HepG2 (cell line): ENCODE measurements around the gene LAMA1. TPM values are rescaled to one million over a fixed set of nuclear protein-coding genes. Genes with fewer than 3 reads are reported as not detected.

ENCODE experiments used
- ATAC-seq: fragments of 200-7000 bp; cut with Tn5 transposase; 3 replicates; pipeline ENCODE4 v1.9.1; 2020; ENCODE audit warnings: mild to moderate bottlenecking, moderate library complexity
- BruUV-seq: library from RNA; stranded (reverse); fragments of 400-500 nt; replicated peaks from 2 replicates; lab custom pipeline; 2021; lab: Mats Ljungman, UMichigan
- CTCF ChIA-PET: fragments of 300-600 bp; formaldehyde crosslinking; extraction: SDS; loops from one replicate; lab custom pipeline; 2021; ENCODE audit warnings: low total read pairs, inconsistent platforms, low intra/inter-chr PET ratio; lab: Yijun Ruan, JAX
- POLR2A ChIA-PET: fragments of 350-600 bp; sonication (Branson Sonifier 250); formaldehyde crosslinking; loops from one replicate; lab custom pipeline; 2020; ENCODE audit warnings: antibody characterized with exemption, inconsistent platforms; lab: Yijun Ruan, JAX
- DNase-seq: peaks from one replicate; pipeline ENCODE4 v3.0.0-alpha.2; 2015; ENCODE audit warnings: low spot score
- FAIRE-seq: peaks from 3 replicates; lab custom pipeline; 2011; peaks lifted over from hg19 to GRCh38; lab: Jason Lieb, UNC
- H2AFZ ChIP-seq: one replicate; pipeline ENCODE4 v1.6.1; 2011; ENCODE audit warnings: low read length, inconsistent platforms
- H3K27ac ChIP-seq: fragments of 300-600 bp; 3 replicates; pipeline ENCODE4 v1.8.0; 2011; ENCODE audit warnings: mixed run types, mild to moderate bottlenecking, mixed read lengths, low read length, inconsistent platforms; ENCODE audit not compliant: insufficient read depth; ENCODE audit errors: extremely low read length
- H3K27me3 ChIP-seq, 2 experiments: fragments of 200-600 bp in 1 of 2; 2 replicates in 1 of 2; 3 replicates in 1 of 2; pipeline versions ENCODE4 v1.6.0 to v1.8.0; 2011; ENCODE audit warnings: low read length in 2 of 2, mild to moderate bottlenecking in 2 of 2, moderate library complexity in 2 of 2, inconsistent platforms in 1 of 2; ENCODE audit not compliant: insufficient read depth in 2 of 2, control insufficient read depth in 1 of 2
- H3K36me3 ChIP-seq, 2 experiments: fragments of 200-600 bp in 1 of 2; replicated peaks in 1 of 2; 2 replicates in 1 of 2; 3 replicates in 1 of 2; pipeline versions ENCODE4 v1.5.1 to v1.8.0; 2011; ENCODE audit warnings: low read length in 2 of 2, inconsistent platforms in 1 of 2; ENCODE audit not compliant: insufficient read depth in 2 of 2, control insufficient read depth in 1 of 2
- H3K4me1 ChIP-seq: 2 replicates; pipeline ENCODE4 v1.5.1; 2012; ENCODE audit warnings: low read length, inconsistent platforms; ENCODE audit not compliant: insufficient read depth
- H3K4me2 ChIP-seq: 2 replicates; pipeline ENCODE4 v1.6.0; 2011; ENCODE audit warnings: low read depth, low read length, inconsistent platforms
- H3K4me3 ChIP-seq, 3 experiments: fragments of 200-600 bp in 1 of 3; sonication (generic), shearing (Covaris generic) in 1 of 3; replicated peaks in 1 of 3; 2 replicates each; pipeline ENCODE4 v1.5.1; 2011 to 2016; ENCODE audit warnings: low read length in 3 of 3, inconsistent platforms in 2 of 3, low read depth in 2 of 3, mild to moderate bottlenecking in 2 of 3, control low read depth in 1 of 3, mixed read lengths in 1 of 3; ENCODE audit not compliant: insufficient read depth in 1 of 3
- H3K79me2 ChIP-seq: one replicate; pipeline ENCODE4 v1.6.1; 2011; ENCODE audit warnings: low read length, inconsistent platforms; ENCODE audit not compliant: insufficient read depth
- H3K9ac ChIP-seq: 2 replicates; pipeline ENCODE4 v1.6.0; 2011; ENCODE audit warnings: mild to moderate bottlenecking, low read depth, low read length, inconsistent platforms; ENCODE audit not compliant: insufficient read depth
- H3K9me3 ChIP-seq: 2 replicates; pipeline ENCODE4 v1.5.1; 2012; ENCODE audit warnings: mild to moderate bottlenecking, low read length
- H4K20me1 ChIP-seq: 2 replicates; pipeline ENCODE4 v1.6.0; 2011; ENCODE audit warnings: inconsistent platforms, mild to moderate bottlenecking, low read length, moderate library complexity; ENCODE audit not compliant: insufficient read depth
- AGO2 ChIP-seq: fragments of 200-400 bp; formaldehyde crosslinking; optimal IDR thresholded peaks from 2 replicates; pipeline ENCODE3; 2017; ENCODE audit warnings: mild to moderate bottlenecking, low read depth, low read length, moderate library complexity
- CERS6 ChIP-seq: sonication (generic); formaldehyde crosslinking; IDR thresholded peaks from 2 replicates; pipeline ENCODE4 v1.5.0; 2020; ENCODE audit warnings: missing genetic modification reagents
- EED ChIP-seq: sonication (generic); formaldehyde crosslinking; IDR thresholded peaks from 2 replicates; pipeline ENCODE4 v1.5.0; 2020; ENCODE audit warnings: mild to moderate bottlenecking, missing genetic modification reagents
- ERF ChIP-seq: IDR thresholded peaks from 2 replicates; pipeline ENCODE4 v1.6.1; 2018; ENCODE audit warnings: missing biosample characterization, missing genetic modification reagents
- FOXA3 ChIP-seq: IDR thresholded peaks from 2 replicates; pipeline ENCODE4 v1.6.1; 2016; ENCODE audit warnings: missing genetic modification reagents, missing compliant biosample characterization
- MTF1 ChIP-seq: sonication (generic); formaldehyde crosslinking; IDR thresholded peaks from 2 replicates; pipeline ENCODE4 v1.5.0; 2020; ENCODE audit warnings: missing genetic modification reagents
- NFE2L2 ChIP-seq: fragments of 150-350 bp; IDR thresholded peaks from 2 replicates; pipeline ENCODE4 v1.6.1; 2014; ENCODE audit warnings: low read length
- PAWR ChIP-seq: sonication (generic); formaldehyde crosslinking; IDR thresholded peaks from 2 replicates; pipeline ENCODE4 v1.4.0; 2020; ENCODE audit warnings: missing genetic modification reagents, mild to moderate bottlenecking, borderline replicate concordance
- PRPF4 ChIP-seq: fragments of 200-400 bp; formaldehyde crosslinking; IDR thresholded peaks from 2 replicates; pipeline ENCODE4 v1.6.1; 2016; ENCODE audit warnings: low read length, low read depth; ENCODE audit not compliant: poor library complexity, severe bottlenecking
- RXRA ChIP-seq: sonication (generic); formaldehyde crosslinking; IDR thresholded peaks from 2 replicates; pipeline ENCODE4 v1.5.1; 2020; ENCODE audit warnings: missing genetic modification reagents
- RXRB ChIP-seq: IDR thresholded peaks from 2 replicates; pipeline ENCODE4 v1.6.1; 2016; ENCODE audit warnings: borderline replicate concordance, missing genetic modification reagents, missing compliant biosample characterization
- ZNF768 ChIP-seq: sonication (generic); formaldehyde crosslinking; IDR thresholded peaks from 2 replicates; pipeline ENCODE4 v1.4.0; 2020; ENCODE audit warnings: missing genetic modification reagents
- WGBS: methylation state at CpG from one replicate; pipeline ENCODE4 v1.1.6; 2017; ENCODE audit warnings: low lambda C conversion rate; 5-methylcytosine and 5-hydroxymethylcytosine counted together
- in situ Hi-C: cut with HindIII; loops from 2 replicates; pipeline ENCODE4 v1.10.0; 2017; ENCODE audit warnings: low pct_unique_long_range_greater_than_20kb; ENCODE audit not compliant: extremely low pct_ligation_motif_present
- intact Hi-C: fragments of 100-400 bp; cut with micrococcal nuclease; formaldehyde crosslinking; loops from one replicate; pipeline ENCODE4 v1.10.0; 2022; ENCODE audit not compliant: unreplicated experiment
- polyA plus RNA-seq, 8 experiments: library from polyadenylated mRNA; depleted of rRNA in 3 of 8; stranded (reverse) in 7 of 8; unstranded in 1 of 8; fragments of >200 nt; fragmentation: Illumina TruSeq in 4 of 8; extraction: Trizol in 4 of 8; gene quantifications; 2 replicates each; pipeline versions ENCODE4 v1.2.1 to v1.2.3, GENCODE V29; 2011 to 2016; ENCODE audit warnings: low read depth in 4 of 8, missing spikeins in 1 of 8, mixed read lengths in 1 of 8; ENCODE audit not compliant: insufficient read depth in 1 of 8
- total RNA-seq, 5 experiments: library from RNA; depleted of rRNA; stranded (reverse); fragments of >200 nt; fragmentation: Illumina TruSeq; extraction: Trizol; gene quantifications; 2 replicates each; pipeline ENCODE4 v1.2.3, GENCODE V29; 2016; ENCODE audit warnings: low read depth in 1 of 5
- TF ChIP-seq, protein P1 (sequence below): sonication (generic); formaldehyde crosslinking; IDR thresholded peaks from 2 replicates; pipeline ENCODE4 v1.4.0; 2020; ENCODE audit warnings: mild to moderate bottlenecking, low read depth, missing genetic modification reagents
- TF ChIP-seq, protein P2 (sequence below): sonication (generic); formaldehyde crosslinking; IDR thresholded peaks from 2 replicates; pipeline ENCODE4 v1.5.0; 2020; ENCODE audit warnings: missing genetic modification reagents, mild to moderate bottlenecking, borderline replicate concordance
- TF ChIP-seq, protein P3 (sequence below): sonication (generic); formaldehyde crosslinking; IDR thresholded peaks from 2 replicates; pipeline ENCODE4 v1.5.1; 2020; ENCODE audit warnings: missing genetic modification reagents, mild to moderate bottlenecking, borderline replicate concordance

The LAMA1 gene
- total and polyA plus RNA-seq, 2 of the 13 experiments (the other 11 are each of a cell fraction or from before 2014, with no cell fraction given): 0.05 to 0.44 TPM

GRCh38 chr18:6917072-6917471 is 200.5 kb downstream of the LAMA1 start (continued):
- TF ChIP-seq, protein P1, sequence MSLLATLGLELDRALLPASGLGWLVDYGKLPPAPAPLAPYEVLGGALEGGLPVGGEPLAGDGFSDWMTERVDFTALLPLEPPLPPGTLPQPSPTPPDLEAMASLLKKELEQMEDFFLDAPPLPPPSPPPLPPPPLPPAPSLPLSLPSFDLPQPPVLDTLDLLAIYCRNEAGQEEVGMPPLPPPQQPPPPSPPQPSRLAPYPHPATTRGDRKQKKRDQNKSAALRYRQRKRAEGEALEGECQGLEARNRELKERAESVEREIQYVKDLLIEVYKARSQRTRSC (CRISPR knock-in tag): no peak
- TF ChIP-seq, all 625 proteins: peak for 0

DNA sequence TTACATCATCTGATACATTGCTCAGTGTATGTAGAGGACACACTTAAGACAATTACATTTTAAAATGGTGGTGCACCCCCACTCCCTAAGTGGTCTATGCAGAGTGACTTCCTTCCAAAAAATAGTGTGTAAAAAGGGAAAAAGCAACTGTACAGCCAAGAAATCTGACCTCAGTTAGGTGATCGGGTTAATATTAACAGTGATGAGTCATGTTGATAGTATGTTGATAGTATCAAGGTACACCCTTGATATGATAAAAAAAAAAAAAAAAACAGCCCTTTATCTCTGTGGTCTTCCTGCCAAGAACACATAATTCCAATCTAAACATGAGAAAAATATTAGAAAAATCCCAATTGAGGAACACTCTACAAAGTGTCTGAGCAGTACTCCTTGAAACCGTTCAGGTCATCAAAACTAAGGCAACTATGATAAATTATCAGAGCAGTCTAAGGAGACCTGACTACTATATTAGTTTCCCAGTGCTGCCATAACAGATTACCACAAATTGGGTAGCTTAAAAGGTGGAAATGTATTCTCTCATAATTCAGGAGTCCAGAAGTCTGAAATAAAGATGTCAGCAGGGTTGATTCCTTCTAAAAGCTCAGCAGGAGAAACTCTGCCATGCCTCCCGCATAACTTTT is 216.2 kb downstream of the LAMA1 start:
- ATAC-seq: no peak

GRCh38 chr18:6891788-6892187 is 225.8 kb downstream of the LAMA1 start:
- FAIRE-seq (no peak), DNase-seq (no peak), ATAC-seq (no peak)
- H2AFZ ChIP-seq: no peak overlapping the region
- CTCF ChIA-PET: no interaction called here
- intact Hi-C loops (no loop called here), in situ Hi-C loops (loop anchor here (25.0 kb wide), 2 partner anchors 1004 to 1279 kb away; partner anchors contain the start of gene TMEM200C)
- no peak overlapping the region for H3K4me2 ChIP-seq
- no peak overlapping the region for H3K4me3 ChIP-seq
- peaks cover 0 to 9% of the 10 kb centered on the region in 2 experiments; a peak in 2 of 5 replicates for H3K27me3 ChIP-seq
- H4K20me1 ChIP-seq: no peaks in the 10 kb centered on the region
- H3K36me3 ChIP-seq: no peaks in the 10 kb centered on the region
- no peaks in the 10 kb centered on the region for H3K9me3 ChIP-seq
- no TSS peak for BruUV-seq
- POLR2A ChIA-PET: no interaction called here
- no peaks in the 10 kb centered on the region for H3K79me2 ChIP-seq
- H3K27ac ChIP-seq: no peak overlapping the region
- no peak overlapping the region for H3K9ac ChIP-seq
- H3K4me1 ChIP-seq: no peaks in the 10 kb centered on the region
- WGBS: 15% methylated on average over 3 of the region's 3 CpGs
- TF ChIP-seq ZNF768 (CRISPR knock-in tag) (no peak), CERS6 (no peak), RXRB (no peak), PRPF4 (no peak)
- TF ChIP-seq, protein P2, sequence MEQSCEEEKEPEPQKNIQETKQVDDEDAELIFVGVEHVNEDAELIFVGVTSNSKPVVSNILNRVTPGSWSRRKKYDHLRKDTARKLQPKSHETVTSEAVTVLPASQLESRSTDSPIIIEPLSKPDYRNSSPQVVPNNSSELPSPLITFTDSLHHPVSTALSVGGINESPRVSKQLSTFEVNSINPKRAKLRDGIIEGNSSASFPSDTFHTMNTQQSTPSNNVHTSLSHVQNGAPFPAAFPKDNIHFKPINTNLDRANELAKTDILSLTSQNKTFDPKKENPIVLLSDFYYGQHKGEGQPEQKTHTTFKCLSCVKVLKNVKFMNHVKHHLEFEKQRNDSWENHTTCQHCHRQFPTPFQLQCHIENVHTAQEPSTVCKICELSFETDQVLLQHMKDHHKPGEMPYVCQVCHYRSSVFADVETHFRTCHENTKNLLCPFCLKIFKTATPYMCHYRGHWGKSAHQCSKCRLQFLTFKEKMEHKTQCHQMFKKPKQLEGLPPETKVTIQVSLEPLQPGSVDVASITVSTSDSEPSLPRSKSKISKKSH (CRISPR knock-in tag): no peak
- TF ChIP-seq, protein P3, sequence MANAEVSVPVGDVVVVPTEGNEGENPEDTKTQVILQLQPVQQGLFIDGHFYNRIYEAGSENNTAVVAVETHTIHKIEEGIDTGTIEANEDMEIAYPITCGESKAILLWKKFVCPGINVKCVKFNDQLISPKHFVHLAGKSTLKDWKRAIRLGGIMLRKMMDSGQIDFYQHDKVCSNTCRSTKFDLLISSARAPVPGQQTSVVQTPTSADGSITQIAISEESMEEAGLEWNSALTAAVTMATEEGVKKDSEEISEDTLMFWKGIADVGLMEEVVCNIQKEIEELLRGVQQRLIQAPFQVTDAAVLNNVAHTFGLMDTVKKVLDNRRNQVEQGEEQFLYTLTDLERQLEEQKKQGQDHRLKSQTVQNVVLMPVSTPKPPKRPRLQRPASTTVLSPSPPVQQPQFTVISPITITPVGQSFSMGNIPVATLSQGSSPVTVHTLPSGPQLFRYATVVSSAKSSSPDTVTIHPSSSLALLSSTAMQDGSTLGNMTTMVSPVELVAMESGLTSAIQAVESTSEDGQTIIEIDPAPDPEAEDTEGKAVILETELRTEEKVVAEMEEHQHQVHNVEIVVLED: no peak

More for the DNA sequence above, 216.2 kb downstream of the LAMA1 start:
- in situ Hi-C loops: no loop called here
- TF ChIP-seq EED (CRISPR knock-in tag): no peak
- TF ChIP-seq NFE2L2: no peak
- no peak for TF ChIP-seq AGO2
- TF ChIP-seq FOXA3 (CRISPR knock-in tag): no peak
- TF ChIP-seq ERF: no peak
- no peak for TF ChIP-seq PAWR (CRISPR knock-in tag)
- TF ChIP-seq RXRA (CRISPR knock-in tag): no peak
- no peak for TF ChIP-seq MTF1 (CRISPR knock-in tag)
- peaks cover 10% of the 10 kb centered on the region for H3K9me3 ChIP-seq
- no peak overlapping the region for H3K27ac ChIP-seq
- no peaks in the 10 kb centered on the region for H3K27me3 ChIP-seq
- H3K4me3 ChIP-seq: no peak overlapping the region
- H3K4me1 ChIP-seq: no peaks in the 10 kb centered on the region
- no peak overlapping the region for H2AFZ ChIP-seq
- ChIA-PET CTCF (no interaction called here), POLR2A (interaction anchor here (0.5 kb wide), 1 partner anchor 322 kb away, joined by 3 read pairs; no protein-coding TSS in a partner anchor)
- no peaks in the 10 kb centered on the region for H3K36me3 ChIP-seq
- BruUV-seq: no TSS peak
- no peak overlapping the region for H3K9ac ChIP-seq
- no peaks in the 10 kb centered on the region for H4K20me1 ChIP-seq
- WGBS: 0% methylated on average over 3 of the region's 3 CpGs
- intact Hi-C loops: no loop called here
- FAIRE-seq (no peak), DNase-seq (no peak)
- H3K79me2 ChIP-seq: no peaks in the 10 kb centered on the region
- H3K4me2 ChIP-seq: no peak overlapping the region
